H1 (cell line): Measurements from ENCODE around the gene PSME1. TPM values are rescaled to one million over a fixed set of nuclear protein-coding genes. Genes with fewer than 3 reads are reported as not detected.

Experiments
- CTCF ChIA-PET: fragments of 300-600 bp; sonication (Branson Sonifier 250); formaldehyde crosslinking; loops from one replicate; lab custom pipeline; 2021; ENCODE audit not compliant: partially characterized antibody; lab: Charles Lee
- POLR2A ChIA-PET: fragments of 300-600 bp; sonication (Branson Sonifier 250); formaldehyde crosslinking; loops from one replicate; lab custom pipeline; 2021; ENCODE audit warnings: inconsistent platforms; ENCODE audit not compliant: partially characterized antibody; lab: Charles Lee
- DNase-seq, 2 experiments: peaks; one replicate each; pipeline versions ENCODE4 v3.0.0 to v3.0.0-alpha.2; 2010 to 2022; ENCODE audit warnings: low spot score in 2 of 2, low read depth in 1 of 2, mixed read lengths in 1 of 2
- FAIRE-seq: peaks from 2 replicates; lab custom pipeline; 2011; peaks lifted over from hg19 to GRCh38; lab: Jason Lieb, UNC
- H2AFZ ChIP-seq: 2 replicates; pipeline ENCODE4 v1.8.1; 2012; ENCODE audit warnings: low read length, inconsistent platforms
- H2AK5ac ChIP-seq: 2 replicates; pipeline ENCODE4 v1.6.1; 2013; ENCODE audit warnings: low read depth, low read length
- H2BK120ac ChIP-seq: replicated peaks from 2 replicates; pipeline ENCODE3; 2013; ENCODE audit warnings: low read depth, low read length, inconsistent platforms
- H2BK12ac ChIP-seq: 2 replicates; pipeline ENCODE4 v1.6.1; 2013; ENCODE audit warnings: low read depth, low read length
- H2BK15ac ChIP-seq: 2 replicates; pipeline ENCODE4 v1.6.1; 2013; ENCODE audit warnings: low read length
- H2BK20ac ChIP-seq: 2 replicates; pipeline ENCODE4 v1.6.1; 2013; ENCODE audit warnings: low read length
- H2BK5ac ChIP-seq: 2 replicates; pipeline ENCODE4 v1.6.1; 2013; ENCODE audit warnings: low read depth, low read length
- H3K14ac ChIP-seq: 2 replicates; pipeline ENCODE4 v1.6.1; 2013; ENCODE audit warnings: inconsistent platforms; ENCODE audit not compliant: insufficient read length
- H3K18ac ChIP-seq: 2 replicates; pipeline ENCODE4 v1.6.1; 2013; ENCODE audit warnings: low read length; ENCODE audit errors: extremely low read depth
- H3K23ac ChIP-seq: 2 replicates; pipeline ENCODE4 v1.6.1; 2013; ENCODE audit warnings: inconsistent platforms; ENCODE audit not compliant: insufficient read length
- H3K23me2 ChIP-seq: 2 replicates; pipeline ENCODE4 v1.6.1; 2013; ENCODE audit warnings: low read depth, low read length
- H3K27ac ChIP-seq: 2 replicates; pipeline ENCODE4 v1.6.1; 2011; ENCODE audit warnings: low read depth, low read length, inconsistent platforms
- H3K27me3 ChIP-seq, 4 experiments: replicated peaks in 1 of 4; 1 replicate in 1 of 4; 2 replicates in 3 of 4; pipeline versions ENCODE4 v1.6.1 to v1.8.1; 2011 to 2013; ENCODE audit warnings: low read length in 3 of 4, mild to moderate bottlenecking in 3 of 4, inconsistent platforms in 2 of 4, mixed read lengths in 2 of 4, moderate library complexity in 1 of 4; ENCODE audit not compliant: control insufficient read depth in 3 of 4, insufficient read depth in 3 of 4; ENCODE audit errors: extremely low read depth in 1 of 4
- H3K36me3 ChIP-seq, 4 experiments: 2 replicates each; pipeline versions ENCODE4 v1.6.1 to v1.8.1; 2011 to 2013; ENCODE audit warnings: mild to moderate bottlenecking in 4 of 4, low read length in 3 of 4, moderate library complexity in 2 of 4, control low read depth in 1 of 4, inconsistent platforms in 1 of 4; ENCODE audit not compliant: insufficient read depth in 4 of 4, control insufficient read depth in 2 of 4
- H3K4ac ChIP-seq: replicated peaks from 2 replicates; pipeline ENCODE3; 2013; ENCODE audit warnings: low read length, low read depth, mixed read lengths, inconsistent platforms; ENCODE audit not compliant: insufficient read length
- H3K4me1 ChIP-seq, 4 experiments: replicated peaks in 1 of 4; 1 replicate in 1 of 4; 2 replicates in 3 of 4; pipeline versions ENCODE4 v1.6.1 to v1.8.1; 2011 to 2013; ENCODE audit warnings: low read length in 3 of 4, inconsistent platforms in 2 of 4, mixed read lengths in 1 of 4; ENCODE audit not compliant: insufficient read depth in 4 of 4, control insufficient read depth in 3 of 4
- H3K4me2 ChIP-seq, 2 experiments: 2 replicates each; pipeline versions ENCODE4 v1.6.1 to v1.8.1; 2011 to 2013; ENCODE audit warnings: low read depth in 2 of 2, low read length in 2 of 2, control low read depth in 1 of 2, inconsistent platforms in 1 of 2, mild to moderate bottlenecking in 1 of 2; ENCODE audit not compliant: insufficient read depth in 1 of 2
- H3K4me3 ChIP-seq, 4 experiments: fragments of 200-600, 300-600 bp in 1 of 4; sonication (generic), shearing (Covaris generic), sonication (Bioruptor Twin) in 1 of 4; 2 replicates each; pipeline versions ENCODE4 v1.5.1 to v1.8.1; 2011 to 2016; ENCODE audit warnings: low read length in 4 of 4, low read depth in 3 of 4, control low read depth in 2 of 4, inconsistent platforms in 2 of 4, mild to moderate bottlenecking in 2 of 4, mixed read lengths in 1 of 4, moderate library complexity in 1 of 4; ENCODE audit not compliant: insufficient read depth in 2 of 4; ENCODE audit errors: extremely low read depth in 1 of 4
- H3K56ac ChIP-seq: replicated peaks from 2 replicates; pipeline ENCODE3; 2013; ENCODE audit warnings: low read depth, mild to moderate bottlenecking, mixed read lengths, low read length, inconsistent platforms; ENCODE audit not compliant: insufficient read length
- H3K79me1 ChIP-seq: 2 replicates; pipeline ENCODE4 v1.6.1; 2013; ENCODE audit warnings: low read depth, low read length, control low read depth
- H3K79me2 ChIP-seq, 2 experiments: 2 replicates each; pipeline versions ENCODE4 v1.6.1 to v1.8.1; 2012 to 2013; ENCODE audit warnings: low read length in 2 of 2, mild to moderate bottlenecking in 2 of 2, inconsistent platforms in 1 of 2; ENCODE audit not compliant: insufficient read depth in 2 of 2, control insufficient read depth in 1 of 2
- H3K9ac ChIP-seq, 4 experiments: replicated peaks in 1 of 4; 1 replicate in 1 of 4; 2 replicates in 3 of 4; pipeline versions ENCODE4 v1.6.1 to v1.8.1; 2011 to 2013; ENCODE audit warnings: low read depth in 3 of 4, low read length in 3 of 4, control low read depth in 2 of 4, mild to moderate bottlenecking in 2 of 4, moderate library complexity in 2 of 4, inconsistent platforms in 1 of 4; ENCODE audit errors: extremely low read depth in 1 of 4
- H3K9me3 ChIP-seq, 2 experiments: 2 replicates each; pipeline versions ENCODE4 v1.6.1 to v1.8.1; 2012 to 2013; ENCODE audit warnings: mild to moderate bottlenecking in 2 of 2, moderate library complexity in 2 of 2, control low read depth in 1 of 2, inconsistent platforms in 1 of 2, low read depth in 1 of 2, low read length in 1 of 2, mixed read lengths in 1 of 2; ENCODE audit not compliant: insufficient read depth in 2 of 2
- H4K20me1 ChIP-seq, 2 experiments: replicated peaks in 1 of 2; 2 replicates each; pipeline versions ENCODE3 to v1.8.1; 2011 to 2013; ENCODE audit warnings: inconsistent platforms in 2 of 2, low read length in 2 of 2, mild to moderate bottlenecking in 1 of 2; ENCODE audit not compliant: insufficient read depth in 2 of 2, control insufficient read depth in 1 of 2
- H4K5ac ChIP-seq: 2 replicates; pipeline ENCODE4 v1.6.1; 2013; ENCODE audit warnings: low read length, low read depth, mixed read lengths, inconsistent platforms; ENCODE audit not compliant: insufficient read length
- H4K8ac ChIP-seq: 2 replicates; pipeline ENCODE4 v1.8.0; 2013; ENCODE audit warnings: mild to moderate bottlenecking, moderate library complexity, low read length, inconsistent platforms; ENCODE audit not compliant: insufficient read depth; ENCODE audit errors: extremely low read depth
- H4K91ac ChIP-seq: replicated peaks from 2 replicates; pipeline ENCODE3; 2013; ENCODE audit warnings: low read length, mixed read lengths, inconsistent platforms; ENCODE audit not compliant: insufficient read length
- NRF1 ChIP-seq: IDR thresholded peaks from 2 replicates; pipeline ENCODE4 v1.6.1; 2011; ENCODE audit warnings: mild to moderate bottlenecking, low read depth, low read length, improper control_type of control experiment
- POLR2AphosphoS5 ChIP-seq: IDR thresholded peaks from 2 replicates; pipeline ENCODE4 v1.6.1; 2011; ENCODE audit warnings: low read depth, low read length
- WGBS, 2 experiments: shearing (Covaris generic) in 1 of 2; methylation state at CpG; one replicate each; pipeline versions ENCODE4 v1.1.6 to v1.1.7; 2013 to 2015; ENCODE audit warnings: low lambda C conversion rate in 2 of 2, mixed read lengths in 2 of 2, inconsistent platforms in 1 of 2, low coverage in 1 of 2, missing lambda C conversion rate in 1 of 2; ENCODE audit not compliant: insufficient replicate concordance in 2 of 2, insufficient coverage in 1 of 2, insufficient read length in 1 of 2; ENCODE audit errors: extremely low coverage in 1 of 2, missing lambda C conversion rate in 1 of 2; 5-methylcytosine and 5-hydroxymethylcytosine counted together
- polyA plus RNA-seq, 7 experiments: library from polyadenylated mRNA; depleted of rRNA in 3 of 7; stranded (reverse) in 5 of 7; unstranded in 2 of 7; fragments of >200 nt in 5 of 7; fragments of 200-250 nt in 2 of 7; gene quantifications; 1 replicate in 5 of 7; 2 replicates in 1 of 7; 4 replicates in 1 of 7; pipeline versions ENCODE4 v1.2.1 to v1.2.3, GENCODE V29; 2011 to 2013; ENCODE audit warnings: missing spikeins in 2 of 7, mixed read lengths in 2 of 7
- total RNA-seq: library from RNA; stranded (reverse); fragmentation: NEBNext Ultra II Directional; extraction: Animal tissue kit (Norgen Biotek cat#: 25700); gene quantifications from 2 replicates; pipeline ENCODE4 v1.2.1, GENCODE V29; 2021

Gene PSME1
- total and polyA plus RNA-seq, 2 of the 8 experiments (the other 6 are each of a cell fraction or from before 2014, with no cell fraction given): 74.9 to 85.9 TPM

DNA sequence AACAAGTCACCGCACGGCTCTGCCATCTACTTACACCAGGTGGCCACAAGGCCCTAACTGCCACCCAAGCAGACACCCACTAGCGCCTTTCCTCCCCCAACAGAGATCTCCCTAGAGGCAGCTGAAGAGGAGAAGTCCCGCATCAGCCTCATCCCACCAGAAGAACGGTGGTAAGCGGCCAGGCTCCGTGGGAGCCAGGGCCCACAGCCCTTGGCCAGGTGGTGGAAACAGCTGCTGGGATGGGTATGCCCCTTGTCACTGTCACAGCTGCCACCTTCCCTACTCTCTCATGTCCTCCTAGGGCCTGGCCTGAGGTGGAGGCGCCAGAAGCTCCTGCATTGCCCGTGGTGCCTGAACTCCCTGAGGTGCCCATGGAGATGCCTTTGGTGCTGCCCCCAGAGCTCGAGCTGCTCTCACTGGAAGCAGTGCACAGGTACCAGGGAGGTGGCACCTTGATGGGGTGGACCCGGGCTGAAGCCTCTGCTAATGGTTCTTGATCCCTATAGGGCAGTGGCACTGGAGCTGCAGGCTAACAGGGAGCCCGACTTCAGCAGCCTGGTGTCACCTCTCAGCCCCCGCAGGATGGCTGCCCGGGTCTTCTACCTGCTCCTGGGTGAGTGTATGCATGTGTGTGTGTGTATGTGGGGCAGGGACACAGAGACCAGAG is 43.4 kb downstream of the PSME1 start:
- Histone ChIP-seq H4K5ac (no peak overlapping the region), H4K8ac (no peak overlapping the region), H3K14ac (no peak overlapping the region), H3K79me2 (no peaks in the 10 kb centered on the region), H2BK12ac (no peak overlapping the region), H3K27me3 (no peaks in the 10 kb centered on the region), H3K9me3 (no peaks in the 10 kb centered on the region), H3K18ac (no peak overlapping the region), H2BK120ac (no peak overlapping the region), H3K23ac (no peak overlapping the region), H3K23me2 (no peaks in the 10 kb centered on the region), H2BK5ac (no peak overlapping the region), H3K4ac (no peak overlapping the region), H3K4me3 (no peak overlapping the region), H3K27ac (no peak overlapping the region), H2BK15ac (no peak overlapping the region), H3K4me2 (no peak overlapping the region), H2AFZ (no peak overlapping the region), H3K56ac (no peak overlapping the region), H2AK5ac (no peak overlapping the region), H4K20me1 (peaks cover 2 to 15% of the 10 kb centered on the region in 2 experiments), H3K9ac (no peak overlapping the region), H3K79me1 (0 out of 2 replicates have a peak, but pooled peaks cover 2% of the 10 kb centered on the region), H3K4me1 (no peaks in the 10 kb centered on the region), H4K91ac (no peak overlapping the region), H3K36me3 (peaks cover 14 to 58% (median 48%) of the 10 kb centered on the region in 4 experiments), H2BK20ac (no peak overlapping the region)
- DNase-seq: no peak
- POLR2A ChIA-PET: interaction anchor here (0.6 to 10.7 kb wide), 18 partner anchors 7 to 130 kb away, joined by 3 to 158 read pairs (median 4); partner anchors contain the start of genes CHMP4A, DCAF11, IPO4 and IRF9
- CTCF ChIA-PET: interaction anchor here (1.1 kb wide), 2 partner anchors 18 to 64 kb away, joined by 3 to 4 read pairs; partner anchors contain the start of gene IRF9
- WGBS, 2 experiments: 94% methylated on average over 14 of the region's 14 CpGs; no CpG with 5 or more reads in 1 of the 2 experiments
- TF ChIP-seq POLR2AphosphoS5 (peak; percentile 37), NRF1 (no peak)
- no peak for FAIRE-seq
